Inflammatory macrophage treated with lipopolysaccharide for 1 hour (primary cell): ENCODE results near the gene SPDYE4.
A peak's percentile ranks its signal among the peaks of the same experiment; 100 is the strongest.
"Not testable (repeated sequence)": the region's sequence is repeated elsewhere in the genome, so short reads cannot be mapped to it uniquely, and the experiment has no call there.

Experiments used
- DNase-seq, 2 donors: peaks; one replicate each; pipeline ENCODE4 v3.0.0-alpha.2; 2020 to 2022

Gene SPDYE4

GRCh38 chr17:8758137-8758596 is at the start of gene SPDYE4:
TSS of gene SPDYE4 (minus strand) at chr17:8758546. CDS start at chr17:8758382, 164 bp downstream.
- DNase-seq, result no peak

GRCh38 chr17:8806926-8807550 is 48.7 kb upstream of the SPDYE4 start:
- DNase-seq, result peak; percentile 74 to 88

GRCh38 chr17:8806253-8806925 is 48.0 kb upstream of the SPDYE4 start:
- DNase-seq, result no peak

GRCh38 chr17:8805396-8805795 is 47.0 kb upstream of the SPDYE4 start:
- not testable (repeated sequence) for DNase-seq

- DNase-seq, result no peak
Observed at GRCh38 chr17:8803531-8804420, 45.4 kb upstream of the SPDYE4 start.

GRCh38 chr17:8801135-8801840 is 42.9 kb upstream of the SPDYE4 start:
- DNase-seq, result no peak

GRCh38 chr17:8800656-8801055 is 42.3 kb upstream of the SPDYE4 start:
- DNase-seq, result no peak

GRCh38 chr17:8799570-8800212 is 41.3 kb upstream of the SPDYE4 start:
- DNase-seq, result no peak

GRCh38 chr17:8798846-8799569 is 40.7 kb upstream of the SPDYE4 start, which contains the start of gene MFSD6L:
TSS of gene MFSD6L (minus strand) at chr17:8799365. CDS start at chr17:8799120, 245 bp downstream.
- DNase-seq, result no peak

- DNase-seq, result no peak
Observed at GRCh38 chr17:8798176-8798845, 40.0 kb upstream of the SPDYE4 start.

GRCh38 chr17:8797621-8798175 is 39.4 kb upstream of the SPDYE4 start:
- DNase-seq, result no peak

- peak in 1 of 2 donors; percentile 11 for DNase-seq
Observed at GRCh38 chr17:8794636-8795035, 36.3 kb upstream of the SPDYE4 start.

- peak in 1 of 2 donors; percentile 34 for DNase-seq
Observed at GRCh38 chr17:8793649-8794048, 35.3 kb upstream of the SPDYE4 start.

- DNase-seq, result no peak
Observed at GRCh38 chr17:8792646-8793045, 34.3 kb upstream of the SPDYE4 start.

GRCh38 chr17:8791910-8792270 is 33.5 kb upstream of the SPDYE4 start:
- DNase-seq, result peak; percentile 45 to 66

- DNase-seq, result no peak
Observed at GRCh38 chr17:8791248-8791909, 33.0 kb upstream of the SPDYE4 start.

- no peak for DNase-seq
Observed at GRCh38 chr17:8789743-8790142, 31.4 kb upstream of the SPDYE4 start.

- DNase-seq, result no peak
Observed at GRCh38 chr17:8788998-8789397, 30.7 kb upstream of the SPDYE4 start.

- peak; percentile 31 to 96 for DNase-seq
Observed at GRCh38 chr17:8785547-8786413, 27.4 kb upstream of the SPDYE4 start.
